HG03025 (cell line): ENCODE results near the gene ZC3H18.

ENCODE experiments used
- ATAC-seq: cut with Tn5 transposase; IDR thresholded peaks from one replicate; pipeline ENCODE4 v1.9.1; 2021; ENCODE audit warnings: mild to moderate bottlenecking, moderate library complexity; ENCODE audit not compliant: unreplicated experiment, low FRiP score

ZC3H18 gene

GRCh38 chr16:88578446-88579313 is 8.5 kb downstream of the ZC3H18 start:
- ATAC-seq, result no peak

DNA sequence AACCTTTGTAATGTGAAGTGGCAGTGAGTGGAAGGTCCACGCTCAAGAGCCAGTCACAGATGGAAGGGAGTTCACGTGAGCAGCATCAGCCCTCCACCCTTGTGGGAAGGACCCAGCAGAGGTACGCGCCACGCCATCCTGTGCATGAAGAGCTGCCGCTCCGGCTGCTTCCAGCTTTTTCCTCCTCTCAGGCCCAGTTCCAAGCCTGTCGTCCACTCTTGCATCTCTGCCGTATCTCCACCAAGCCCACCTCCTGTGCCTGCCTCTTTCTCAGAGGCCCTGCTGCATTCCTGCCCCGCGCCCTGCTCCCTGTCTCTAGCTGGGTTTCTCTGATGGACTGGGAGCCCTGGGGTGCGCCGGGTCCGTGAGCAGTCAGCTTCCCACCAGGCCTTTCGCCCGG is 10.2 kb downstream of the ZC3H18 start:
- ATAC-seq, result no peak

DNA sequence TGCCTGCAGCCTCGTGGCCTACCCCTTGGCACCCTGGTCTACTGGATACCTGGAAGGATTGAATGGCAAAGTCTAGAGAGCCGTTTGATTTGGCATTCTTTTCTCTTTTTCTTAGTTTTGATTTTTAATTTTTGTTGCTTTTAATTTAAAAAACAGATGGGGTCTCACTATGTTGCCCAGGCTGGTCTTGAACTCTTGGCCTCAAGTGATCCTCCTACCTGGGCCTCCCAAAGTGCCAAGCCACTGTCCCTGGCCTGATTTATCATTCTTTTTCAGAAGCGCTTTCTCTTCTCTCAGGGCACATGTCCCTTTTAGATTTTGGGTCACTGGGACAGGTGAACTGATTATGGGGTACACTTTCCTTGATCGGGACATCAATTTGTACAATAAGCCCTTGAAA is 10.8 kb downstream of the ZC3H18 start:
- ATAC-seq, result no peak

- ATAC-seq, result no peak
Observed at GRCh38 chr16:88582912-88583575, 12.8 kb downstream of the ZC3H18 start.

GRCh38 chr16:88584676-88585075 is 14.5 kb downstream of the ZC3H18 start:
- no peak for ATAC-seq

DNA sequence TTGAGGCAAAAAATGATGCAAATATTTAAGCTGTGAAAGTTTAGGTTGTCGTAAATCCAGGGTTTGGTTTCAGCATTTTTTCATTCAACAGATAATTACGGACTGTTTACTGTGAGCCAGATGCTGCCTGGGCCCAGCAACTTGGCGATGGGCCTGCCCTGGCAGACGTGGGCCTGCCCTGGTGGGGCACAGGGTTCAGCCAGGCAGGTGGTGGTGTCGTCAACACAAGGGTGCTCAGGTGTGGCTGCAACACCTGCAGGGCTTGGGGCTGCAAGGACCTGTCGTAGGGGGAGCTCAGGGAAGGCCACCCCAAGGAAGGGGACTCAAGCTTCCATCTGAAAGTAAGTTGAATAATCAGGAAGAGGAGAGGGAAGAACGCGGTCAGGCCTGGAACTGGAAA is 15.1 kb downstream of the ZC3H18 start:
- no peak for ATAC-seq

GRCh38 chr16:88585927-88586581 is 15.9 kb downstream of the ZC3H18 start:
- ATAC-seq, result no peak

GRCh38 chr16:88588148-88588547 is 17.9 kb downstream of the ZC3H18 start:
- no peak for ATAC-seq

DNA sequence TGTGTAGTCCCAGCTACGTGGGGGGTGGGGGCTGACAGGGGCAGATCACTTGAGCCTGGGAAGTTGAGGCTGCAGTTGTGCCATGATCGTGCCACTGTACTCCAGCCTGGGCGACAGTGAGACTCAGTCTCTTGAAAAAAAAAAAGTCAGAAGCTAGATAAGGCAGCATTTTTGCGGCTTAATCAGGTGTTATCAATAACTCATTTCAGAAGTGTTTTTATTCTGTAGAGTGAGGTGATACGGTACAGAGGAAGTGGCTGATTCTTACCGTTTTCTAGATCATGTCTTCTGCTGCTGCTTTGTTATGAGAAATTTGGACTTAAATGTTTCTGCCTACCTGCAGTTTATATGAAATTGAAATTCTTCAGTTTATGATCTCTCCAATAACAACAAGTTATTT is 18.6 kb downstream of the ZC3H18 start:
- ATAC-seq, result no peak

DNA sequence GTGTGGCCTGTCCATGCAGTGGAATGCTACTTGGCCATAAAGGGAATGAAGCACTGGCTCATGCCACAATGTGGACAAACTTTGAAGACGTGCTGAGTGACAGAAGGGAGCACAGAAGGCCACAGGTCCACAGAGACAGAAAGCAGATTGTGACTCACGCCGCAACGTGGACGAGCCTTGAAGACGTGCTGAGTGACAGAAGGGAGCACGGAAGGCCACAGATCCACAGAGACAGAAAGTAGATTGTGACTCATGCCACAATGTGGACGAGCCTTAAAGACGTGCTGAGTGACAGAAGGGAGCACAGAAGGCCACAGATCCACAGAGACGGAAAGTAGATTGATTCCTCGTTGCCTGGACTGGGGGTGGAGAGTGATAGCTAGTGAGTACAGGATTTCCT is 19.2 kb downstream of the ZC3H18 start:
- ATAC-seq, result no peak

- no peak for ATAC-seq
Observed at GRCh38 chr16:88591577-88592021, 21.4 kb downstream of the ZC3H18 start.

DNA sequence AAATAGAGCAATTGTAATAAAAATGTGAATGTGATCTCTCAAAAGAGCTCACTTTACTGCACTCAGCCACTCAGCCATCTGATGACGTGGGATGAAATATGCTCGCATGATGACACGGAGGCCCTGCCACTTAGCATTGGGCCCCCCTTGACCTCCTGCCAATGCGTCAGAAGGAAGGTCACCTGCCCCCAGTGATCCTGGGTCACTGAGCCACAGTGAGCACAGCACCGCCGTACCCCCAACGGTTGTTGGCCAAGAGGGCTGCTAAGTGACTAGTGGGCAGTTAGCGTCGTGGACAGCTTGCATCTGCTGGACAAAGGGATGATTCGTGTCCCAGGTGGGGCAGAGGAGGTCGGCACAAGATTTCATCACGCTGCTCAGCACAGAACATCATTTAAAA is 22.9 kb downstream of the ZC3H18 start:
- ATAC-seq, result no peak

DNA sequence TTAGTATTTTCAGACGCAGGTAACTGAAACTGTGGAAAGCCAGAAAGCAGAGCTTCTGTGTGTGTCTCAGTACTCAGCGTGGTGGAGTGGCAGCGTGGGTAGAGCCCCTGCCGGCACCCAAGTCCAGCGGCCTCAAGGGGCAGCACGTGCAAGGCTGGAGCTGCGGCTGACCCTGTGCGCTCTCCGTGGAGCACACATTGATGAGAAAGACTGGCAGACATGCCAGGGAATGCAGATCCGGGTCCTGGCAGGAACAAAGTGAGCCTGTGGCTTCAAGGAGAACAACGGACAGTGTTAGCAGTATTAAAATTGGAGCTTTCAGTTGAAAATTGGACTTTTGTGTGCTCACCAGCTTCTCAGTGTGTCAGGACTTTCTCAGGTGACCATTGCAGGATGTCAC is 23.3 kb downstream of the ZC3H18 start:
- ATAC-seq, result no peak

GRCh38 chr16:88593910-88594309 is 23.7 kb downstream of the ZC3H18 start:
- ATAC-seq, result no peak

- no peak for ATAC-seq
Observed at GRCh38 chr16:88595101-88595500, 24.9 kb downstream of the ZC3H18 start.

DNA sequence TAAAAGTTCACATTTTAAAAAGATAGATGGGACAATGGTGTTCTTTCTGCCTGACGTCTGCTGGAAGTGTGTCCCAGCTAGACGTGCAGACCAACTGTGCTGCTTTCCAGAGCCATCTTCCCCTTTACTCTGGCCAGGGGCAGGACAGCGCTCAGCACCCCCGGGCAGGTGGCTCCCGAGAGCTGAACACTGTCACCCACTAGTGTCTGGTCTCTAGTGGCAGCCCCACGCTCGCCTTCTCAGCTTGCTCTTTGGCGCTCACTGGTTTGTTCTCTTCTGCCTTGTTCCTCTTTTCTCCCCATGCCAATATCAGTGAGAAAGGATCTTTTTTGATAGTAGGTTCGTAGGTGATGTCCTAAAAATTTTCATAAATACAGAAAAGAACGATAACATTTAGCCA is 25.7 kb downstream of the ZC3H18 start:
- no peak for ATAC-seq

- ATAC-seq, result no peak
Observed at GRCh38 chr16:88596483-88596882, 26.3 kb downstream of the ZC3H18 start.

DNA sequence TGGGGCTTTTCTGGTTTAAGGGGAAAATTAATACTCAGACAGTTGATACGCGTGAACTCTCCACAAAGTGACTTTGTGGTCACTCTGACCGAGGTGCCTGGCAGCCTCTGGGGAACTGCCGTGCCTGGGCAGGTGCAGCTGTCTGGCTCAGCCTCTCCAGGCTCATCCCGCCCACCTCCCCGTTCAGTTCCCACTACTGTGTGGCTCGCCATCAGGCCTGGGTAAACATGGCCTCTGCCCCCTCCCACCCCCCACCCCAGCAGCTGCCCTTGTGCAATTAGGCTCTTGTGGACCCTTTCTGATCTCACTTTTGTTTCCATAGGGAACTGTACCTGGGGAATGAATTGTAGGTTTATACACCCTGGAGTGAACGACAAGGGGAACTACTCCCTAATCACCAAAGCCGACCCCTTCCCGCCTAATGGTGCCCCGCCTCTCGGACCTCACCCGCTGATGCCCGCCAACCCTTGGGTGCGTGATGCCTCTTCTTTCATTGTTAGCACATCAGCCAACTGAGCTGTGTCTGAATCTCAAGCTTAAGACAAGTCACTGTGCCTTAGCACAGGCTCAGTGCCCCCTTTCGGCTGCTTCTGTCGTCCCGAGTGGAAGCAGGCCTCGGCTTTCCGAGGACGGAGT is 27.8 kb downstream of the ZC3H18 start:
- ATAC-seq, result no peak

DNA sequence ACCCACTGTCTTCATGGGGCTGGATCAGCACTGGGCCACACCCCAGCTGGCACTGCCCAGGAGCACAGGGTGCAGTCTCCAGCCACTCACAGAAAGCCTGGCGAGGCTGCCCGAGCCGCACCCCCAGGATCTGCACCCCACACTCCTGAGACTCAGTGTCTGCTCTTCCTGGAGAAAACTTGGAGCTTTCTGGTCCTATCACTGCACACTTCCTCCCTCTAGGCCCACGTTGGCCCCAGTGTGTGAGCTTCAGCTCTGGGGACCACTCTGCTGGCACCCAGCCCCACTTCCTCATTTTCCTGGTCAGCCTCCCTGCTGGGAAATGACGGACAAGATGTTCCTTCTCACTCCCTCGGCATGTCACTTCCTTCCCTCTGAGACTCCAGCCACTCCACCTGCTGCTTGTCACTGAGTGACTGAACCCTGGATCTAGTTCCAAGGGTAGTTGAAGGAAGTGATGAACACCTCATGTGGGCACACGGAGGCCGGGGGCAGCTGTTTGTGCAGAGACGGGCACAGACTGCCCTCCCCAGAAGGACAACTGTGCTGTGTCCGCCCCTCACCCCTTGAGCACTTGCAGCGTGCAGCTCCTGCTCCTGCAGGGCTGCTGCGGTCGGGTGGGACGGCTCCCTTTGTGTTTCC is 29.0 kb downstream of the ZC3H18 start:
- ATAC-seq, result no peak

GRCh38 chr16:88599825-88600538 is 29.8 kb downstream of the ZC3H18 start:
- no peak for ATAC-seq
